Effector memory CD4-positive, alpha-beta T cell (primary cell): Measurements from ENCODE around the gene NUDT13.
"Not testable (repeated sequence)": the region's sequence is repeated elsewhere in the genome, so short reads cannot be mapped to it uniquely, and the experiment has no call there.

Experiments
- DNase-seq, 3 donors: peaks; one replicate each; pipeline ENCODE4 v3.0.0-alpha.2; 2020
- H3K27ac ChIP-seq: 2 replicates; pipeline ENCODE4 v1.7.0; 2013; ENCODE audit warnings: mild to moderate bottlenecking, low read length, moderate library complexity; ENCODE audit not compliant: insufficient read depth, poor library complexity, severe bottlenecking
- H3K27me3 ChIP-seq: replicated peaks from 2 replicates; pipeline ENCODE4 v1.7.0; 2013; ENCODE audit warnings: mild to moderate bottlenecking, low read length; ENCODE audit not compliant: insufficient read depth, control insufficient read depth, poor library complexity, severe bottlenecking
- H3K36me3 ChIP-seq: 2 replicates; pipeline ENCODE4 v1.7.0; 2013; ENCODE audit warnings: mild to moderate bottlenecking, low read length, moderate library complexity; ENCODE audit not compliant: control insufficient read depth, insufficient read depth
- H3K4me1 ChIP-seq: 2 replicates; pipeline ENCODE4 v1.7.0; 2013; ENCODE audit warnings: low read length, mild to moderate bottlenecking; ENCODE audit not compliant: control insufficient read depth, insufficient read depth, poor library complexity, severe bottlenecking
- H3K4me3 ChIP-seq: 2 replicates; pipeline ENCODE4 v1.7.0; 2013; ENCODE audit warnings: low read length, low read depth, mild to moderate bottlenecking; ENCODE audit not compliant: insufficient read depth, poor library complexity, severe bottlenecking
- H3K9me3 ChIP-seq: 2 replicates; pipeline ENCODE4 v1.7.0; 2013; ENCODE audit warnings: mild to moderate bottlenecking, low read length, moderate library complexity; ENCODE audit not compliant: control insufficient read depth

The NUDT13 gene

DNA sequence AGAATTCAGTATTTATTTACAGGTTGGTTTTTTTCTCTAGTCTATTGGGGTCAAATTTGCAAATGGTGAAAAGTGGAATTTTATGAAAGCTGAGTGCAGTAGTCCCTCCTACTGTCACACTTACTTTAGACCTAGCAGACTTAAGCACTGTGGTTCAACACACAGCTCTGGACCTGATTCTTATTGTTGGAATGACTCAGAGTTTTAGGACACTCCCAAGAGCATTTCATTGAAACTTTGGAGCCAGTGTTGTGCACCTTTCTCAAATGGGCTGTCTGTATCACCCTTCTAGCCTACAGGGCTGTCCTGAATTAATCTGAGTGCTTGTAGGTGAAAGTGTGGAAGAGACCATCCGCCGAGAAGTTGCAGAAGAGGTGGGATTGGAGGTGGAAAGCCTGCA is 16.1 kb downstream of the NUDT13 start:
- Histone ChIP-seq H3K27ac (no peak overlapping the region), H3K4me1 (no peaks in the 10 kb centered on the region), H3K27me3 (no peaks in the 10 kb centered on the region), H3K9me3 (no peaks in the 10 kb centered on the region), H3K36me3 (peaks cover 37% of the 10 kb centered on the region), H3K4me3 (no peak overlapping the region)
- DNase-seq = no peak

DNA sequence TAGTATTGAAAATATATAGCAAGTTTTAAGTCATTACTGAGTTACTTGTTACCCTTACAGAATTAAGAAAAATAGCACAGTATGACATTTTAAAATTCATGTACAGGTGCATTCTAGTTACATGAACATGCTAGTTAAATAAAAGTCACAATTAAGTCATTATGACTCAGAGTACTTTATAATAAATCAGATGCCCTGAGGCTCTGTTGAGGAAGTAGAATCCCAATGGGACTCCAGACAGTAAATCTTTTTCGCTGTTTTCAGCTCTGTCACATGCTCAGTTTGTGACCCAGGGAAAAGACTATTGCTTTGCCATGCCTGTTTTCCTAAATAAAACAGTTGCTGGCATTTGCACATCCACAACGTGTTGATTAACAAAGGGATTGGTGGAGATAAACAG is 21.0 kb downstream of the NUDT13 start:
- no peak for DNase-seq
- H3K9me3 ChIP-seq = no peaks in the 10 kb centered on the region
- no peaks in the 10 kb centered on the region for H3K4me1 ChIP-seq
- H3K4me3 ChIP-seq = no peak overlapping the region
- no peak overlapping the region for H3K27ac ChIP-seq
- no peaks in the 10 kb centered on the region for H3K27me3 ChIP-seq
- peaks cover 57% of the 10 kb centered on the region for H3K36me3 ChIP-seq

DNA sequence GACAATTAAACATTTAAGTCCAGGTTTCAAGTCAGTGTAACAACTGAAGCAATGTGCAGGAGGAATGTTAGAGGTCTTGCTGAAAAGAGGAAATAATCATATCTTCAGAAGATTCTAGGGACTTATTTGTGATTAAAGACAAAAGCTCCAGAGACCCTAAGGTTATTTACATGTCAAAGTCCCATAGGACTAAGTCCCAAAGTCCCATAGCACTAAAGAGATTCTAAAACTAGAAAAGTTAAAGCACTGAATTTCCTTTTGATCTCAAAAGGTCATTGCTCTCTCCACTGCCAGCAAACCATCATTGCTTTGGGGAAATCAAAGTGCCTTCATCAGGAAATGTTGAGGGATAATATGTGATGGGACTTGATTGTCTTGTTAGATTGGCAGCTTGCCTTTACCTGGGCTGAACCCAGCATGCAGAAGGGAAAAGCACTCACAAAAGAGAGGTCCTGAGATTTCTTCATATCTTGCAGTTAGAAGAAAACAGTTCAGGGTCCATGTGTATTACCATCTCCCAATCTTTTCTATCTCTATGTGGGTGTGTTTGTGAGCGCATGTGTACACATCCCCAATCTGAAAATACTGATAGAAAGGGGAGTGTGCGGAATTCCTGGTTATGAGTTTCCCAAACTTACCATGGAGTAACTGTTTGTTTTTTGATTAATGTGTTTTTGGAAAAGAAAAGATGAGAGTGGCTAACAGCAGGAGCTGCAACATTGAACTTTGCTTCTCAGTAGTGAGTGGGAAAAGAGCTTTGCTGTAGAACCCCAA is 21.8 kb downstream of the NUDT13 start:
- no peak for DNase-seq
- H3K27me3 ChIP-seq = no peaks in the 10 kb centered on the region
- H3K4me1 ChIP-seq = no peaks in the 10 kb centered on the region
- H3K27ac ChIP-seq = no peak overlapping the region
- no peak overlapping the region for H3K4me3 ChIP-seq
- peaks cover 60% of the 10 kb centered on the region for H3K36me3 ChIP-seq
- no peaks in the 10 kb centered on the region for H3K9me3 ChIP-seq

DNA sequence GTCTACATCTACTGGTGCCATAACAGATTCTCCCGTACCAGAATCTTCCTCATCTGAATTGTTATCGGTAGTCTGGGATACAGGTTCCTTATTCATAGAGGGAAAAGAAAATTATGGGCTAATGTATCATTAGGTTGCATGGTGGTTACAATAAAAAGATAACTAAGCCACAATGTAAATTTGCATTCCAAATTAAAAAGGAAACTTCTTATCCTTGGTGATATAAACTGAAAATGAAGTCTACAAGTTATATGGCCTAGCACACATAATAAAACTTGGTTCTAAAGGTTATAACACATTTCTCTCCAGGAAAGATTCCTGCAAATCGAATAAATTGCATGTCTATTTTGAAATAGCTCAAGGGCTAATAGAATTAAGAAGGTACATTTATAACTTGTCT is 24.5 kb downstream of the NUDT13 start:
- H3K36me3 ChIP-seq = peaks cover 73% of the 10 kb centered on the region
- H3K27me3 ChIP-seq = no peaks in the 10 kb centered on the region
- DNase-seq = no peak
- H3K4me1 ChIP-seq = no peaks in the 10 kb centered on the region
- H3K9me3 ChIP-seq = no peaks in the 10 kb centered on the region
- no peak overlapping the region for H3K4me3 ChIP-seq
- no peak overlapping the region for H3K27ac ChIP-seq

DNA sequence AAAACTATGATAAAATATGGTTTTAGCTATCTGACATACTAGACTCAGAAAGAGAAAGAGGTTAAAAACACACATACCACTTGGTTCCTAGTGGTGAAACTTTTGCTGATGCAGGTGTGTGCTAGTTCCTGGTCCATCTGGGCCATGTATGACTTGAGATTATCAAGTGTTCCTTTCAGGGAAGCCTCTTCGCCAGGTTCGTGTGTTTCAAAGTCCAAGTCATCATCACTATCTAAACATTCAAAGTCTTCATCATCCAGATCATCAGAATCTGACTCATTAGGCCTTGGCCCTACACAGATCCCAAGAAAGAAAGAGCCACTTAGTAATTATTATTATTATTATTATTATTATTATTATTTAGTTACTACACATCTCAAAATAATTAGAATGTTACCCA is 26.4 kb downstream of the NUDT13 start:
- H3K36me3 ChIP-seq = peaks cover 72% of the 10 kb centered on the region

DNA sequence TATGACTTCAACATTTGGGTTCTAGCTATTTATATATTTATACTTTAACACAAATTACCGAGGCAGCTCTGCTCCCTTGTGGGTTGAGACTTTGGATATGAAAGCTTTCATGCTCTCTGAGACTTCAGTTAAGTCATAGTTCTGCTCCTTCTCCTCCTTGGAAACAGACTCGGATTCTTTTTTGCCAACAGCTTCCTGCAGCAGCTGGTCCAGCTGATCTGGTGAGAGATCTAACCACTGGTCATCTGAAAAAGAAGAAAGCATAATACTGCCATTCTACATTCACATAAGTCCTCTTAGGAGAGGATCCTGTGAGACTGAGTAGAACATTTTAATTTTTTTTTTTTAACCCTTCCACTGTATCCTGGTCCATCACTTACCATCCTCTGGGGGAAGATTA is 29.0 kb downstream of the NUDT13 start:
- no peak for DNase-seq
- no peak overlapping the region for H3K27ac ChIP-seq
- no peaks in the 10 kb centered on the region for H3K4me1 ChIP-seq
- peaks cover 70% of the 10 kb centered on the region for H3K36me3 ChIP-seq
- H3K4me3 ChIP-seq = no peak overlapping the region
- H3K27me3 ChIP-seq = no peaks in the 10 kb centered on the region
- no peaks in the 10 kb centered on the region for H3K9me3 ChIP-seq

More for the DNA sequence above, 26.4 kb downstream of the NUDT13 start:
- Histone ChIP-seq H3K27ac (no peak overlapping the region), H3K4me3 (no peak overlapping the region), H3K27me3 (no peaks in the 10 kb centered on the region), H3K9me3 (no peaks in the 10 kb centered on the region), H3K4me1 (no peaks in the 10 kb centered on the region)
- DNase-seq = no peak

DNA sequence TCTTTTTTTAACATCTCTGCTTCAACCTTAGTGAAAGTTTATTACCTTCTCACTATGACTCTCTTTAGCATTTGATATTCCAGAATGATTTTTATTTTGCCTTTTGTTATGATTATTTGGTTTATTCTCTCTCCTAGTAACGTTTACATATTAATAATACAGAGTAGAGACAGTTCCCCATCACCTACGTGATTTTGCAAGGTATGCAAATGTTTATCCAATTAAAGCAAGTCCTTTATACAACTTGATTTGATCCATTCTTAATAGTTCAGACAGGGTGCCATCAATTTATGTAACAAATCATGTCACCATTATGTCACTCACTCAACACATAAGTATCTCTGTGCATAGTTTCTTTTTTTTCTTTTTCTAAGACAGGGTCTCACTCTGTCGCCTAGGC is 31.3 kb downstream of the NUDT13 start:
- Histone ChIP-seq H3K9me3 (no peaks in the 10 kb centered on the region), H3K4me3 (no peak overlapping the region), H3K27ac (no peak overlapping the region), H3K27me3 (no peaks in the 10 kb centered on the region), H3K36me3 (peaks cover 70% of the 10 kb centered on the region), H3K4me1 (no peaks in the 10 kb centered on the region)
- no peak for DNase-seq

DNA sequence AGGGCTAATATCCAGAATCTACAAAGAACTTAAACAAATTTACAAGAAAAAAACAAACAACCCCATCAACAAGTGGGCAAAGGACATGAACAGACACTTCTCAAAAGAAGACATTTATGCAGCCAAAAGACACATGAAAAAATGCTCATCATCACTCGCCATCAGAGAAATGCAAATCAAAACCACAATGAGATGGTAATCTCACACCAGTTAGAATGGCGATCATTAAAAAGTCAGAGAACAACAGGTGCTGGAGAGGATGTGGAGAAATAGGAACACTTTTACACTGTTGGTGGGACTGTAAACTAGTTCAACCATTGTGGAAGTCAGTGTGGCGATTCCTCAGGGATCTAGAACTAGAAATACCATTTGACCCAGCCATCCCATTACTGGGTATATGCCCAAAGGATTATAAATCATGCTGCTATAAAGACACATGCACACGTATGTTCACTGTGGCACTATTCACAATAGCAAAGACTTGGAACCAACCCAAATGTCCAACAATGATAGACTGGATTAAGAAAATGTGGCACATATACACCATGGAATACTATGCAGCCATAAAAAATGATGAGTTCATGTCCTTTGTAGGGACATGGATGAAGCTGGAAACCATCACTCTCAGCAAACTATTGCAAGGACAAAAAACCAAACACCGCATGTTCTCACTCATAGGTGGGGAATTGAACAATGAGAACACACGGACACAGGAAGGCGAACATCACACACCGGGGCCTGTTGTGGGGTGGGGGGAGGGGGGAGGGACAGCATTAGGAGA is 40.6 kb downstream of the NUDT13 start:
- not testable (repeated sequence) for H3K27me3 ChIP-seq, H3K4me1 ChIP-seq, H3K4me3 ChIP-seq, H3K9me3 ChIP-seq, DNase-seq, H3K27ac ChIP-seq
- H3K36me3 ChIP-seq = peaks cover 61% of the 10 kb centered on the region

DNA sequence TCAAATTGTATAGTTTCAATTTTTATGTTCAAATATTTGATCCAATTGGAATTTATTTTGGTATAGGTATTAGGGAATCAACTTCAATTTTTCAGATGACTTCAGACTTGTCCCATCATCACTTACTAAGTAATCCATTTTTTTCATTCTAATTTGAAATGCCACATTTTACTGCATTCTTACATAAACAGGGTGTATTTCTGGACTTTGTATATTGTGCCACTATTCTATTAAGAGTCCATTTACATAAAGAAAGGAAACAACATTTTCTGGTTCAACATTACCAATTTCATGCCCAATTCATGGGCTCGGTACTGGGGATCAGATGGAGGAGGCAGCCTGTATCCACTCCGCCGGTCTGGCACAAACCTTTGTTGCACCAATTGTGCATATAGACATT is 41.8 kb downstream of the NUDT13 start:
- Histone ChIP-seq H3K27ac (no peak overlapping the region), H3K9me3 (no peaks in the 10 kb centered on the region), H3K4me3 (no peak overlapping the region), H3K36me3 (peaks cover 59% of the 10 kb centered on the region), H3K27me3 (no peaks in the 10 kb centered on the region), H3K4me1 (no peaks in the 10 kb centered on the region)
- no peak for DNase-seq

DNA sequence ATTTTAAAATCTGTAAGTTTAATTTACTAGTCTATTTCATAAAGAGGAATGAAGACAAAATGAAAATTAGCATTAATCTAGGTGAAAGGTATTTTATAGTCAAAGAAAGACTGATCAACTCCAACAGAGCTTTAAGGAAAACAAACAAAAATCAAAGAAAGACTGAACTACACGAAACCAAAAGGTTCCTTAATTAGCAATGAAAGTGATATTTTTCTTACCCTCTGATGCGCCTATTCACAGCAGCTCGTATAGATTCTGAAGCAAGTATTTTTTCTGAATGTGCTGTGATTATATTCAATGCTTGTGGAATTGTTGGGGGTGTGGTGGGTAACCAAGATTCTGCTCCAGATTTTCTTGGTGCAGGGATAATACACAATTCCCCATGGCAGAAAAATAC is 45.8 kb downstream of the NUDT13 start:
- H3K36me3 ChIP-seq = peaks cover 35% of the 10 kb centered on the region
- no peak for DNase-seq

More for the DNA sequence above, 45.8 kb downstream of the NUDT13 start:
- no peaks in the 10 kb centered on the region for H3K4me1 ChIP-seq
- no peaks in the 10 kb centered on the region for H3K27me3 ChIP-seq
- no peaks in the 10 kb centered on the region for H3K9me3 ChIP-seq
- H3K27ac ChIP-seq = no peak overlapping the region
- no peak overlapping the region for H3K4me3 ChIP-seq
